Effector CD8-positive, alpha-beta T cell (primary cell): ENCODE data around the gene ACOT2.
"Not testable (repeated sequence)": the region's sequence is repeated elsewhere in the genome, so short reads cannot be mapped to it uniquely, and the experiment has no call there.

ENCODE experiments used
- DNase-seq: peaks from one replicate; lab custom pipeline; 2025; lab: John Stamatoyannopoulos, UW
- total RNA-seq, 4 experiments: gene quantifications; one replicate each; lab custom pipeline; 2026; lab: John Stamatoyannopoulos, UW

The ACOT2 gene
- total RNA-seq: 7.4 to 11.7 (median 10.2) reads per million in 4 experiments

GRCh38 chr14:73569185-73569958 lies at the start of gene ACOT2:
Gene ACOT2, plus strand, starts transcription at chr14:73569213. Its CDS starts 28 bp downstream, at chr14:73569241.
- DNase-seq: peak; percentile 38

- DNase-seq: no peak
These were observed 47.8 kb upstream of the ACOT2 start for GRCh38 chr14:73521229-73521628.

- no peak for DNase-seq
These were observed 44.5 kb upstream of the ACOT2 start for GRCh38 chr14:73524493-73524892.

- no peak for DNase-seq
These were observed 42.7 kb upstream of the ACOT2 start for GRCh38 chr14:73526036-73526984.

GRCh38 chr14:73529356-73529755 lies 39.7 kb upstream of the ACOT2 start:
- not testable (repeated sequence) for DNase-seq

- DNase-seq: not testable (repeated sequence)
These were observed 37.0 kb upstream of the ACOT2 start for GRCh38 chr14:73531971-73532370.

GRCh38 chr14:73537244-73538045 lies 31.6 kb upstream of the ACOT2 start:
- not testable (repeated sequence) for DNase-seq

- DNase-seq: peak; percentile 17
These were observed 30.0 kb upstream of the ACOT2 start for GRCh38 chr14:73539017-73539416.

GRCh38 chr14:73542961-73543360 lies 26.1 kb upstream of the ACOT2 start:
- not testable (repeated sequence) for DNase-seq

- not testable (repeated sequence) for DNase-seq
These were observed 23.7 kb upstream of the ACOT2 start for GRCh38 chr14:73545353-73545752.

GRCh38 chr14:73549097-73549496 lies 19.9 kb upstream of the ACOT2 start:
- DNase-seq: not testable (repeated sequence)

GRCh38 chr14:73549889-73550524 lies 19.0 kb upstream of the ACOT2 start:
- not testable (repeated sequence) for DNase-seq

- DNase-seq: no peak
These were observed 15.2 kb upstream of the ACOT2 start for GRCh38 chr14:73553845-73554244.

GRCh38 chr14:73557201-73557600 lies 11.8 kb upstream of the ACOT2 start:
- not testable (repeated sequence) for DNase-seq

GRCh38 chr14:73558238-73558637 lies 10.8 kb upstream of the ACOT2 start:
- DNase-seq: not testable (repeated sequence)

- not testable (repeated sequence) for DNase-seq
These were observed 6.8 kb upstream of the ACOT2 start for GRCh38 chr14:73562256-73562655.

GRCh38 chr14:73562696-73563095 lies 6.3 kb upstream of the ACOT2 start:
- DNase-seq: not testable (repeated sequence)

- not testable (repeated sequence) for DNase-seq
These were observed 2.6 kb upstream of the ACOT2 start for GRCh38 chr14:73566431-73566830.

GRCh38 chr14:73566935-73567334 lies 2.1 kb upstream of the ACOT2 start:
- not testable (repeated sequence) for DNase-seq

- DNase-seq: no peak
These were observed 1.7 kb upstream of the ACOT2 start for GRCh38 chr14:73567358-73567757.
